ENCODE data around the gene TXNRD3. TPM values are rescaled to one million over a fixed set of nuclear protein-coding genes. Genes with fewer than 3 reads are reported as not detected.

Gene TXNRD3
- total RNA-seq, 1 donor from 2014 or later: 10.3 TPM

DNA sequence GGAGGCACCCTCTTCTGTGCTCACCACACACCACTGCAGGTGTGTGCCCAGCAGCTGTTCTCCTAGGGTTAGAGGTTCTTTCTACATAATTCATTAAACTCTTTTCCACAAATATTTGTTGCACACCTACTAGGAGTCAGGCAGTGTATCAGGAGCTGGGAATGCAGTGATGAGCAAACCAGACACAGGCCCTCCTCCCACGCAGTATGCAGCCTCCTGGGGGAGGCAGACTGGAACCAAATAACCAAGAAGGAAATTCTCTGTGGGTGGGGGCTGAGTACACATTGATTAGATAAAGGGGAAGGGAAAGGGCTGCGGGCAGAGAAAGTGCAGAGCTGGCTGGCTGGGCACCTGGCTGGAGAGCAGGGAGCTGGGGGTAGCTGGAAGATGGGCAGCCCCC, 77.7 kb downstream of the TXNRD3 start:
- ATAC-seq (no peak), DNase-seq (no peak)
- Histone ChIP-seq H3K4me3 (no peak overlapping the region), H3K4me1 (no peaks in the 10 kb centered on the region), H3K36me3 (no peaks in the 10 kb centered on the region), H3K27ac (no peak overlapping the region), H3K27me3 (no peaks in the 10 kb centered on the region), H3K9me3 (no peaks in the 10 kb centered on the region)
- TF ChIP-seq, protein P1, sequence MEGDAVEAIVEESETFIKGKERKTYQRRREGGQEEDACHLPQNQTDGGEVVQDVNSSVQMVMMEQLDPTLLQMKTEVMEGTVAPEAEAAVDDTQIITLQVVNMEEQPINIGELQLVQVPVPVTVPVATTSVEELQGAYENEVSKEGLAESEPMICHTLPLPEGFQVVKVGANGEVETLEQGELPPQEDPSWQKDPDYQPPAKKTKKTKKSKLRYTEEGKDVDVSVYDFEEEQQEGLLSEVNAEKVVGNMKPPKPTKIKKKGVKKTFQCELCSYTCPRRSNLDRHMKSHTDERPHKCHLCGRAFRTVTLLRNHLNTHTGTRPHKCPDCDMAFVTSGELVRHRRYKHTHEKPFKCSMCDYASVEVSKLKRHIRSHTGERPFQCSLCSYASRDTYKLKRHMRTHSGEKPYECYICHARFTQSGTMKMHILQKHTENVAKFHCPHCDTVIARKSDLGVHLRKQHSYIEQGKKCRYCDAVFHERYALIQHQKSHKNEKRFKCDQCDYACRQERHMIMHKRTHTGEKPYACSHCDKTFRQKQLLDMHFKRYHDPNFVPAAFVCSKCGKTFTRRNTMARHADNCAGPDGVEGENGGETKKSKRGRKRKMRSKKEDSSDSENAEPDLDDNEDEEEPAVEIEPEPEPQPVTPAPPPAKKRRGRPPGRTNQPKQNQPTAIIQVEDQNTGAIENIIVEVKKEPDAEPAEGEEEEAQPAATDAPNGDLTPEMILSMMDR (IDR thresholded peaks at IDR 0.05): no peak
- intact Hi-C loops (cut with DNase I): no loop called here

DNA sequence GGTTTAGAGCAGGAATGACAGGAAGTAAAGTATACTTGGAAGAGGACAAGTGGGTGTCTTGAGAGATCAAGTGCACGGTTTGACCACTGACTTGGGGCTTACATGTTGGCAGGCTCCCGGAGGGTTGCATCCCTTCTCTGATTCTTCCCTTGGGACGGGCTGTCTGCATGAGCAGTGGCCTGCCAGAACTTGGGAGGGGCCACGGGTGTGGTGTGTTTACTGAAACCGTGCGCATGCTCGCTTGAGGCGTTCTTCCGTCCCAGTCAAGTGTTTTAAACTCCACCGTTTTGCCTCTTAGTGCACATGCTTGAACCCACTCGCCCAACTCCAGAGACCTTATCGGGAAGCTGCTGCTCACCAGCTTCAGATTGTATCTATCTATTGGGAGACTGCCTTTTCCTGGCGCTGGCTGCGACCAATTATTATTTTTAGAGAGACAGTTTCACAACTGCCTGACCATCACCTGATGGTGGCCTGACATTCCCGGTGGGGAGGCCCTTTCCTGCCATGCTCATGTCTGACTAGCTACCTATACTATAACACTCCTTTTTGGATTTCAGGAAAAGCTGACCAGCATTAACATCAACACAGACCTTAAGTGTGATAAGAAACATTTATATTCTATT, 81.3 kb downstream of the TXNRD3 start:
- peak; percentile 73 for ATAC-seq
- H3K9me3 ChIP-seq: no peaks in the 10 kb centered on the region
- no peaks in the 10 kb centered on the region for H3K4me1 ChIP-seq
- no peak overlapping the region for H3K27ac ChIP-seq
- intact Hi-C loops (cut with DNase I): no loop called here
- peak; percentile 76 for DNase-seq
- no peak overlapping the region for H3K4me3 ChIP-seq
- H3K27me3 ChIP-seq: no peaks in the 10 kb centered on the region
- TF ChIP-seq, protein P1 (IDR thresholded peaks at IDR 0.05): no peak
- H3K36me3 ChIP-seq: no peaks in the 10 kb centered on the region

DNA sequence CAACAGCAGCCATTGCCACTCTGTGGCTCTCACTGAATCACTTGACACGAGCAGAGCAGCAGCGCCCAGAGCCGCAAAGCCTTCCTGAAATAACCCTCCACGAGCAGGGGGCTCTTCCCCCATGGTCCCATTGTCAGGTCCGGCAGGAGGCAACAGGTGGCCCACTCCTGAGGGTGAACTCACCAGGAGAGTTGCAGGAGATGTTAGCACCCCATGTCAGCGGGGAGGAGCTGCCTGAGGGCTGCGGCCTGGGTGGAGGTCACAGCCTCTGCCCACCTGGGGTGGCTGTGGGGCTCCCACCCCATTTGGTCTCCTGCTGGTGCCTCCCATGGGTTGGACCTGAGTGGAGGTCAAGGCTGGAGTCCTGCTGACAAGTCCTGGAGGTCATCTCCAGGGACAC, 83.8 kb downstream of the TXNRD3 start:
- no peaks in the 10 kb centered on the region for H3K9me3 ChIP-seq
- no peak for ATAC-seq
- TF ChIP-seq, protein P1 (IDR thresholded peaks at IDR 0.05): no peak

DNA sequence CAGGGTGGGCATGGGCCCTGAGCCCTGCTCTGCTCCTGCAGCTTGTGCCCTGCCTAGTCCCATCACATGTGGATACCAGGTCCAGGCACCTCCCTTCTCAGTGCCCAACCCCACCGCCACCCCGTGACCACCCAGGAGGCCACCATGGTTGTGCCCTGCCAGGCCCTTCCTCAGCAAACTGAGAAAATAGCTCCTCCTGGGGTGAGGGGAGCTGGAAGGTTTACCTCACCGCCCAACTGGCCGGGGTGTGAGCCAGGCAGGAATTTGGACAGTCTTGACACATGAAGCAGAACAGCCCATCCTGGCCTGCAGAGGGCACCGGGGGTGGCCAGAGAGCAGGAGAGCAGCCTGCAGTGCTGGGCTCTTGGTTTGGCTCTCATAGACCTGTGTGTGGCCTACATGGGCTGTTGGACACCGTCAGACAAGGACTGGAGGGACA, 84.8 kb downstream of the TXNRD3 start:
- no peak overlapping the region for H3K4me3 ChIP-seq
- TF ChIP-seq, protein P1 (IDR thresholded peaks at IDR 0.05): no peak
- intact Hi-C loops (cut with DNase I): no loop called here
- H3K36me3 ChIP-seq: no peaks in the 10 kb centered on the region
- no peaks in the 10 kb centered on the region for H3K4me1 ChIP-seq
- no peaks in the 10 kb centered on the region for H3K9me3 ChIP-seq
- no peak overlapping the region for H3K27ac ChIP-seq
- DNase-seq (no peak), ATAC-seq (no peak)
- H3K27me3 ChIP-seq: no peaks in the 10 kb centered on the region

More for the DNA sequence above, 83.8 kb downstream of the TXNRD3 start:
- H3K27me3 ChIP-seq: no peaks in the 10 kb centered on the region
- no peak overlapping the region for H3K4me3 ChIP-seq
- no peak for DNase-seq
- intact Hi-C loops (cut with DNase I): no loop called here
- H3K36me3 ChIP-seq: no peaks in the 10 kb centered on the region
- no peaks in the 10 kb centered on the region for H3K4me1 ChIP-seq
- no peak overlapping the region for H3K27ac ChIP-seq

GRCh38 chr3:126569390-126569975, 85.4 kb downstream of the TXNRD3 start:
- Histone ChIP-seq H3K4me3 (no peak overlapping the region), H3K27me3 (no peaks in the 10 kb centered on the region), H3K9me3 (no peaks in the 10 kb centered on the region), H3K27ac (no peak overlapping the region), H3K4me1 (no peaks in the 10 kb centered on the region), H3K36me3 (no peaks in the 10 kb centered on the region)
- intact Hi-C loops (cut with DNase I): no loop called here
- DNase-seq (no peak), ATAC-seq (no peak)
- TF ChIP-seq, protein P1 (IDR thresholded peaks at IDR 0.05): no peak

Measured in upper lobe of right lung (tissue), 1 donor.